ENCODE measurements around the gene SLC12A6. TPM values are rescaled to one million over a fixed set of nuclear protein-coding genes. Genes with fewer than 3 reads are reported as not detected.

The SLC12A6 gene
- total RNA-seq, 1 donor from 2014 or later = 74.4 TPM

- Mint-ChIP-seq H3K27me3 (no peaks in the 10 kb centered on the region), H3K36me3 (ENCODE audit: low read depth) (peaks cover 41% of the 10 kb centered on the region), H3K4me3 (no peak overlapping the region), H3K27ac (peak overlapping the region; percentile 12), H3K4me1 (peaks cover 12% of the 10 kb centered on the region), H3K9me3 (no peaks in the 10 kb centered on the region)
- intact Hi-C loops (cut with micrococcal nuclease) = no loop called here
- no peak for DNase-seq
- no peak for TF ChIP-seq CTCF (IDR thresholded peaks at IDR 0.05)
- ATAC-seq (ENCODE audit: low read depth) = no peak
- ChIA-PET CTCF (no interaction called here), POLR2A (interaction anchor here (1.2 kb wide), 1 partner anchor 58 kb away, joined by 3 read pairs; no protein-coding TSS in a partner anchor)
Observed at GRCh38 chr15:34275154-34275553, 62.4 kb downstream of the SLC12A6 start.

GRCh38 chr15:34271493-34271892 is 66.1 kb downstream of the SLC12A6 start:
- intact Hi-C loops (cut with micrococcal nuclease) = no loop called here
- Mint-ChIP-seq H3K4me3 (no peak overlapping the region), H3K4me1 (peaks cover 1% of the 10 kb centered on the region), H3K27me3 (no peaks in the 10 kb centered on the region), H3K9me3 (no peaks in the 10 kb centered on the region), H3K36me3 (ENCODE audit: low read depth) (peaks cover 43% of the 10 kb centered on the region), H3K27ac (no peak overlapping the region)
- POLR2A ChIA-PET = no interaction called here
- DNase-seq = no peak
- CTCF ChIA-PET = no interaction called here
- no peak for TF ChIP-seq CTCF (IDR thresholded peaks at IDR 0.05)
- ATAC-seq (ENCODE audit: low read depth) = no peak

GRCh38 chr15:34266751-34267150 is 70.8 kb downstream of the SLC12A6 start:
- DNase-seq (no peak), ATAC-seq (ENCODE audit: low read depth) (no peak)
- CTCF ChIA-PET = no interaction called here
- Mint-ChIP-seq H3K27ac (no peak overlapping the region), H3K9me3 (no peaks in the 10 kb centered on the region), H3K4me1 (no peaks in the 10 kb centered on the region), H3K36me3 (ENCODE audit: low read depth) (peaks cover 30% of the 10 kb centered on the region), H3K27me3 (no peaks in the 10 kb centered on the region), H3K4me3 (no peak overlapping the region)
- TF ChIP-seq CTCF (IDR thresholded peaks at IDR 0.05) = no peak
- intact Hi-C loops (cut with micrococcal nuclease) = loop anchor here (5.0 kb wide), 1 partner anchor 36 kb away; no protein-coding TSS in a partner anchor
- POLR2A ChIA-PET = interaction anchor here (0.6 kb wide), 1 partner anchor 7 kb away, joined by 4 read pairs; no protein-coding TSS in a partner anchor

- H3K36me3 Mint-ChIP-seq (ENCODE audit: low read depth) = peaks cover 22% of the 10 kb centered on the region
- no peaks in the 10 kb centered on the region for H3K4me1 Mint-ChIP-seq
- CTCF ChIA-PET = interaction anchor here (3.1 kb wide), 1 partner anchor 23 kb away, joined by 9 read pairs; no protein-coding TSS in a partner anchor
- ATAC-seq (ENCODE audit: low read depth) (no peak), DNase-seq (no peak)
- no peaks in the 10 kb centered on the region for H3K9me3 Mint-ChIP-seq
- no peaks in the 10 kb centered on the region for H3K27me3 Mint-ChIP-seq
- H3K4me3 Mint-ChIP-seq = no peak overlapping the region
- intact Hi-C loops (cut with micrococcal nuclease) = no loop called here
- POLR2A ChIA-PET = no interaction called here
- H3K27ac Mint-ChIP-seq = no peak overlapping the region
- TF ChIP-seq CTCF (IDR thresholded peaks at IDR 0.05) = no peak
Observed at GRCh38 chr15:34264076-34264475, 73.5 kb downstream of the SLC12A6 start.

GRCh38 chr15:34262362-34262761 is 75.2 kb downstream of the SLC12A6 start:
- no peak for ATAC-seq (ENCODE audit: low read depth)
- H3K27me3 Mint-ChIP-seq = no peaks in the 10 kb centered on the region
- peak overlapping the region; percentile 7 for H3K27ac Mint-ChIP-seq
- no peaks in the 10 kb centered on the region for H3K9me3 Mint-ChIP-seq
- ChIA-PET POLR2A (no interaction called here), CTCF (interaction anchor here (3.1 kb wide), 1 partner anchor 21 kb away, joined by 9 read pairs; no protein-coding TSS in a partner anchor)
- intact Hi-C loops (cut with micrococcal nuclease) = no loop called here
- no peak for TF ChIP-seq CTCF (IDR thresholded peaks at IDR 0.05)
- no peaks in the 10 kb centered on the region for H3K4me1 Mint-ChIP-seq
- no peak for DNase-seq
- no peak overlapping the region for H3K4me3 Mint-ChIP-seq
- H3K36me3 Mint-ChIP-seq (ENCODE audit: low read depth) = peaks cover 30% of the 10 kb centered on the region
